GM19023 (cell line): ENCODE measurements around the gene ATP6V0A4.
"Not testable (repeated sequence)": the region's sequence is repeated elsewhere in the genome, so short reads cannot be mapped to it uniquely, and the experiment has no call there.

Source experiments
- ATAC-seq: cut with Tn5 transposase; IDR thresholded peaks from one replicate; pipeline ENCODE4 v1.9.1; 2021; ENCODE audit warnings: mild to moderate bottlenecking, moderate library complexity; ENCODE audit not compliant: unreplicated experiment

ATP6V0A4 gene

DNA sequence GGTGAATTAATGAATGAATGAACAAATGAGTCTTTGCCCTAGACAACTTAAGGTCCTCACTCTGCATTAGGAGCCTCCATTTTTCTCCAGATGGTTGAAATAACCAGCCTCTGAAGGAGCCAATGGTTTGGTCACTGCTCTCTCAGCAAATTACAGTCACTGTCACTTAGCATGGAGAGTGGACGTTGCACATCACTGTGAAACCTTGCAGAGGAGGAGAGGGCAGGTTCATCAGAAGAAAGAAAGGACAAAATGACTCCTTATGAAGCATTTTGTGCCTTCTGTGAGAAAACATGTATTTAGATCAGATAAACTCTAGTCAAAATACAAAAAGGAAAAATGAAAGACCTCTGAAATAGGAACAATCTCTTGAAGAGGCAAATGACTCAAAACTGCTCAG, 6.6 kb upstream of the ATP6V0A4 start:
- ATAC-seq = no peak

DNA sequence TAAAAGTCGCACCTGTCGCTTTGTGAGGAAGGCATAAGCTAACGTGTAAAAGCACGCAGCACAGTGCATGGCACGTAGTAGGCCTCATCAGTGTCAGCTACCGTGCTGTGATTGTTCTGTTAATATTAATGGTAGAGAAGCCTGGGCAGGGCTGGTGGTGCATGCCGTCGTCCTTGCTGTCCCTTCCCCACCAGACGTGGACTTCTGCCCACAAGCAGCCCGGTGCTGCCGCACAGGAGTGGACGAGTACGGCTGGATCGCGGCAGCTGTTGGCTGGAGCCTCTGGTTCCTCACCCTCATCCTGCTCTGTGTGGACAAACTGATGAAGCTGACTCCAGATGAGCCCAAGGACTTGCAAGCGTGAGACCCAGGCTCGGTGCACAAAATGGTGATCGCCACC, 4.7 kb upstream of the ATP6V0A4 start:
- ATAC-seq = no peak

DNA sequence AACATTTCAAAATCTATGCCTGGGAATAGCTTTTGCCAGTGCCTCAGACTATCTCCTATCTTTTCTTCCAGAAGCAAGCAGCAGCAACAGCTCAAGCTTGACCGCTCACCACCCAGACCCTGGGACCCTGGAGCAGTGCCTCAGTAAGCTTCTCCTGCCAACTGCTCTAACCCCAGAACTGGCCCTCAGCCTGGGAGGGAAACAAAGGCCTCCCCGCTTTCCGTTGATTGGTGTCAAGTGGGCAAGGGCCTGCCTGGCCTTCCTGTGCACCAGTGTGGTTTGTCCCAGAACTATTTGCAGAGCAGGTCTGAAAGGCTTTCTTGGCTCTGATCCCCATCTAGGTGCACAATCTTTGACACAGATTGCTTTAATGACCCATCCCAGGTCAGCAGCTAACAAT, 3.3 kb upstream of the ATP6V0A4 start:
- ATAC-seq = no peak

DNA sequence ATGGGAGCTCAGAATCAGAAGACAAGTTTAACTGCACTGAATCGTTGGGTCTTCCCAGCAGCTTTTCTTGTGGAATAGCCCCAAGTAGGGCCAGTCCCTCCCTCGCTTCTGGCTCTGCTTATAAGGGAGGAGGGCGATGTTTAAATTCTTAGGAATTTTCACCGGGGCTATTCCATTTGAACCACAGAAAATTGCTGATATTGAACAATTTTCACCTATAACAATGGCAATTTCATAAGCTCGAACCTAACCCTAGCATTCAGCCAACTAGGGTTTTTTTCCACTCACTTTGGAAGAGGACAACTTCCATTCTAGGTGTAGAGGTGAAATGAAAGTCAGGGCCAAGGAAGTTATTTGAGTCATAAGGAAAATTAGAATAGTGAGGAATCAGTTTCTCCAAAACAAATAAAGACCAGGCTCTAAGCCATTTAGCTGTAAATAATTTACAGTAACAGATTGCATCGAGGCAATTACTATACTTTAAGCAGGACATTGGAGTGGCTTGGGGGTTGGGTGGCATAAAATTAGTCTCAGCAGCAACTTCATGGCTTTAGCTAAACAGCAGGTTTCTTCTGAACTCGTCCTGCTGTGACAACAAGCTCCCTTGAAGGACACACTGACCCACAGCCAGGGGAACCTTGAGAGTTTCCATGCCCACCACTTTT, 1.5 kb upstream of the ATP6V0A4 start:
- ATAC-seq = no peak

DNA sequence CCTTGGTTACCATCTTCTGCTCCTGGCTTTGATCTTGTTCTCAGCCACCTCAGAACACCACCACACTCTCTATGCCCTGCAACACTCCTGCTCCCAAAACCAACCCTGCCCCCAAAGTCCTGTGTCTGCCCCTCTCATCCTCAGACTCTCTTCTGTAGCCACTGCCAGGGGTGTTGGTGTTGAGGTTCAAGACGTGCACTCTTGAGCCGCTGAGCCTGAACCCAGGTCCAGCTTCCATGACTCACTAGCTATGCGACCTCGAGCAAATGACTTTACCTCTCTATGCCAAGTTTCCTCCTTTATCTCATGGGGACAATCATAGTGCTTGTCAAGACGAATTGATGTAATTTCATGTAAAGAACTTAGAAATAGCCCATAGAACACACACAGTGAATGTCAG, 840 bp upstream of the ATP6V0A4 start:
- no peak for ATAC-seq

- not testable (repeated sequence) for ATAC-seq
These were observed 950 bp downstream of the ATP6V0A4 start for GRCh38 chr7:138797046-138797445.

DNA sequence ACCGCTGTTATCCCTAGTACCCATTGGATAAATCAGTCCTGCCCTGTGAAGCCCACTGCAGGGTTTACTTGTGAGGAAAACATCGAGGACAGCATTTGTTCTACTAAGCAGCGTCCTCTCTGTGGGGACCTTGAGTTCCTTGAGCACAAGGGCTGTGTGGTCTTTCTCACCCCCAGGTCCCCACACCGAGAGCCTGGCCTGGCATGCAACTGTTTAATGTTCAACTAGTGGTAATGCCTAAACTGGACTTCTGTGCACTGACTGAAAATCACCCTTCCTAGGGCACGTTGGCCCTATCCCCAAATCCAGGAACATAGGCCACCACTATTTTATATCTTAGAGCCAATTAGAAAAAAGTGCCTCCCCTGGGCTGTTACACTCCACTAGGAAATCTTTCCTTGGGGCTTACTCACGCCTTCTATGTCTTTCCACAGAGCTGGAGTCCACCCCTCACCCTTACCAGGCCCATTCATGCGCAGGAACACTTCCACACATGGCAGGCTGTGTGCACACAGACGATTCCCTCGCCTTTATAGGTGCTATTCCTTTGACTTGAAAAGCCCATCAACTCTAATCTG, 1.9 kb downstream of the ATP6V0A4 start:
- ATAC-seq = no peak

DNA sequence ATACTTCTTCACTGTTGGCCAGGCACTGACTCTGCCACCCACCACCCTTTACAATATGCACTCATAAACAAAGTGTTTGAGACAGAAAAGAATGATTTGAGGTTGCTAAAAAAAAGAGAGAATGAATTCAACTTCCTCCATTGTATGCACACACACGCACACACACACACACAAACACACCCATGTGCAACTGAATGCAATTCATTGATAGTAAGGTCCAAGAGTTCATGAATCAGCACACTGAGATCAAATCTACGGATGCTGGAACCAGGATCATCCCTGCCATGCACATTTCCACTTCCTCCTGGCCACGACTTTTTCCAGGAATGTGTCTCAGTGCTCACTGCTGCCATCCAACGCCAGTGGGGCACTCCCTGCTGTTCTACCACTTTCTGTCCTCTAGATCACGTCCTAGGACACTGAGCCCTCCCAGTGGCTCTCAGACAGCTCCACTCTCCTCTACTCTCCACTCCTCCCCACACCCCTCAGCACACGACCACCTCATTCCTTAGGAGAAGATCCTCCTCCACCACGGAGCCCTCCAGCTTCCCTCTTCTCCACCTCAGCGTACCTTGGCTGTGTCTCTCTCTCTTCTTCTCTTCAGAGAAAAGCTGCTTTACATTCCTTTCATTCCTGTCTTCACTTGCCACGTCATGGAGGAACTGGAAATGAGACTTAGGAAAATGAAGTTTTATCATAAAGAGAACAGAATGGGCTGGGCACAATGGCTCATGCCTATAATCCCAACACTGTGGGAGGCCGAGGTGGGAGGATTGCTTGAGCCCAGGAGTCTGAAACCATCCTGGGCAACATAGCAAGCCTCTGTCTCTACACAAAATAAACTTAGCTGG, 12.2 kb downstream of the ATP6V0A4 start:
- ATAC-seq = no peak

GRCh38 chr7:138784692-138785091, 13.3 kb downstream of the ATP6V0A4 start:
- no peak for ATAC-seq

DNA sequence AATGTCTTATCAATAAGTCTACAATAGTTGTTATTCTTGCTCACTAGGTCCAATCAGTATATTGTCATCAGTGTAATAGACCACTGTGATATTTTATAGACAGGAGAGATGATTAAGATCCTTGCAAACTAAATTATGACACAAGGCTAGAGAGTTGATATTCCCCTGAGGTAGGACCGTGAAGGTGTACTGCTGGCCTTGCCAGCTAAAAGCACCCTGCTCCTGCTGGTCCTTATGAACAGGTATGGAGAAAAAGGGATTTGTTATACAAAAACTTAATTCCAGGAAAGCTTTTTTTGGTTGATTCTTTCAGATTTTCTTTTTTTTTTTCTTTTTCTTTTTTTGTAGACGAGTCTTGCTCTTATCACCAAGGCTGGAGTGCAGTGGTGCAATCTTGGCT, 17.0 kb downstream of the ATP6V0A4 start:
- no peak for ATAC-seq

DNA sequence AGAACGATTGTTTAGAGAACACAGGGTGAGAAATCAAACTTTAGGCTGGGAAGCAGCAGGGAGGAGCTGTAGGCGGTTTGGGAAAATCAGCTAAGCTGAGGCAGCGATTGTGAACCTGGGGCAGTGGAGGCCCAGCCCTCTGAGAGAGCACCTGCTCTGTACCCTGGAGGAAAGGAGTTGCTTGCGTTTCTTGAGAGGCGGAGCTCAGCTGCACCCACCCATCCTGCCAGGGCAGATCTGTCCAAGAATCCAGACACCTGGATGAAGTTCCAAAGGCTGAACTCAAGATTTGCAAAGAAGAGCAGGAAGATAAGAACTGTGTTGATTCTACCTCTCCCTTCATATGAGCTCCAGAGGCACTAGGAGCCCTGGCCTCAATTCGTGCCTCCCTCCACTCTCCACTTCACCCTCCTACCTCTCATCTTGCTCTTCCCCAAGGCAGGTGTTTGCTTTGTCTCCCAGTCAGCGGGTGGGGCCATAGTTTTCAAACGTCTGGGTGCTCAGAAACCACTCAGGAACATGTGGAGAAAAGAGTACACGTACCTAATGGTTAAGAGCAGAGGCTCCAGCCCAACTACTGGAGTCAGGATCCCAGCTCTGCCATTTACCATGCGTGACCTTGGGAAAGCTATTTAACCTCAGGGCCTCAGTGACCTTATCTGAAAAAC, 21.7 kb downstream of the ATP6V0A4 start:
- no peak for ATAC-seq

GRCh38 chr7:138773817-138774216, 24.2 kb downstream of the ATP6V0A4 start:
- ATAC-seq = no peak

DNA sequence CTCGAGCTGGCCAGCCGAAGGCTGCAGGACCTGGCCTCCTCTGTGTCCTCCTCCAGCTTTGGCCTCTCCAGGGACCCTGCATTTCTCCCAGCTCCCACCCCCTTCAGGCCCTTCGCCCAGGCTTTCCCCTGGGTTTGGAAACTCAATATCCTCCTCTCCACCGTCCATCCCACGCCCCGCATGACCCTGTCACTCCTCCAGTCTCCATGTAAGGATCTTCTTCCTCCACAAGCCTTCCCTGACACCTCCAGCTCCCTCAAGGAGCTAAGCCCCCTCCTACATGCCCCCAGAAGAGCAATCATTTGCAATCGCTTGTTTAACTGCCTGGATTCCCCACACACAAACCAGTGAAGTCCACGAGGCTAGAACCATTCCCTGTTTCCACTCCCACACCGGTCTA, 24.8 kb downstream of the ATP6V0A4 start:
- no peak for ATAC-seq

DNA sequence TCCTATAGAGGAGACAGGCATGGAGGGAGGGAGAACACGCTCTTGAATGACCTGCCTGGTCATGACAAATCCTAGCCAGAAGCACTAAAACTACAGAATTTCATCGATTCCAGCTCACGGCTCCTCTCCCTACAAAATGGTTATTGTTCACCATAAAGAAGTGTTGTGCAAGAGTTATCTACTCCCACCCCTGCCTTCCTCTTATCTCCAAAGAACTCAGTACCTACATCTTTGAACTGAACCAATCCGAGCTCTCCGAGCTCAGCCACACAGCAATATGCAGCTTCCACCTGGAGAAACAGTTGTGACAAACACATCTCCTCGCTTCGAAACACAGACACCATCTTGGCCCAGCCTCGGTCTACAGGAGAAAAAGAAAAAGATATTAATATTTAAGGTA, 27.1 kb downstream of the ATP6V0A4 start:
- ATAC-seq = no peak

GRCh38 chr7:138768241-138768640, 29.8 kb downstream of the ATP6V0A4 start:
- no peak for ATAC-seq

GRCh38 chr7:138756591-138757242, 41.3 kb downstream of the ATP6V0A4 start:
- no peak for ATAC-seq

GRCh38 chr7:138755842-138756590, 42.0 kb downstream of the ATP6V0A4 start:
- no peak for ATAC-seq

GRCh38 chr7:138755331-138755747, 42.7 kb downstream of the ATP6V0A4 start:
- no peak for ATAC-seq

- ATAC-seq = no peak
These were observed 44.4 kb downstream of the ATP6V0A4 start for GRCh38 chr7:138753610-138754009.

GRCh38 chr7:138753150-138753518, 44.9 kb downstream of the ATP6V0A4 start:
- no peak for ATAC-seq
